ENCODE measurements around the gene IPCEF1.

IPCEF1 gene

GRCh38 chr6:154356690-154357089, at the start of gene IPCEF1:
Gene IPCEF1, minus strand, starts transcription at chr6:154356803. Its CDS starts 90,856 bp downstream, at chr6:154265947.
- no peak for DNase-seq (ENCODE audit: low read depth in 2 of 2)

GRCh38 chr6:154406301-154406700, 49.7 kb upstream of the IPCEF1 start:
- no peak for DNase-seq (ENCODE audit: low read depth in 2 of 2)

- DNase-seq (ENCODE audit: low read depth in 2 of 2), result no peak
These were observed 48.3 kb upstream of the IPCEF1 start for GRCh38 chr6:154404791-154405400.

GRCh38 chr6:154403788-154404187, 47.2 kb upstream of the IPCEF1 start:
- no peak for DNase-seq (ENCODE audit: low read depth in 2 of 2)

- DNase-seq (ENCODE audit: low read depth in 2 of 2), result no peak
These were observed 45.6 kb upstream of the IPCEF1 start for GRCh38 chr6:154402081-154402780.

- no peak for DNase-seq (ENCODE audit: low read depth in 2 of 2)
These were observed 42.5 kb upstream of the IPCEF1 start for GRCh38 chr6:154399097-154399496.

GRCh38 chr6:154397491-154398195, 41.0 kb upstream of the IPCEF1 start:
- no peak for DNase-seq (ENCODE audit: low read depth in 2 of 2)

- DNase-seq (ENCODE audit: low read depth in 2 of 2), result no peak
These were observed 39.3 kb upstream of the IPCEF1 start for GRCh38 chr6:154395878-154396277.

GRCh38 chr6:154395316-154395715, 38.7 kb upstream of the IPCEF1 start:
- no peak for DNase-seq (ENCODE audit: low read depth in 2 of 2)

- no peak for DNase-seq (ENCODE audit: low read depth in 2 of 2)
These were observed 38.0 kb upstream of the IPCEF1 start for GRCh38 chr6:154394571-154394970.

- no peak for DNase-seq (ENCODE audit: low read depth in 2 of 2)
These were observed 33.4 kb upstream of the IPCEF1 start for GRCh38 chr6:154390034-154390433.

GRCh38 chr6:154388803-154389202, 32.2 kb upstream of the IPCEF1 start:
- no peak for DNase-seq (ENCODE audit: low read depth in 2 of 2)

- no peak for DNase-seq (ENCODE audit: low read depth in 2 of 2)
These were observed 30.5 kb upstream of the IPCEF1 start for GRCh38 chr6:154386848-154387717.

- DNase-seq (ENCODE audit: low read depth in 2 of 2), result no peak
These were observed 27.6 kb upstream of the IPCEF1 start for GRCh38 chr6:154384191-154384590.

- DNase-seq (ENCODE audit: low read depth in 2 of 2), result no peak
These were observed 26.7 kb upstream of the IPCEF1 start for GRCh38 chr6:154383273-154383672.

- no peak for DNase-seq (ENCODE audit: low read depth in 2 of 2)
These were observed 26.1 kb upstream of the IPCEF1 start for GRCh38 chr6:154382740-154383139.

GRCh38 chr6:154381548-154381947, 24.9 kb upstream of the IPCEF1 start:
- DNase-seq (ENCODE audit: low read depth in 2 of 2), result no peak

GRCh38 chr6:154380741-154381140, 24.1 kb upstream of the IPCEF1 start:
- DNase-seq (ENCODE audit: low read depth in 2 of 2), result no peak

- no peak for DNase-seq (ENCODE audit: low read depth in 2 of 2)
These were observed 23.0 kb upstream of the IPCEF1 start for GRCh38 chr6:154379585-154379984.

GRCh38 chr6:154378518-154378917, 21.9 kb upstream of the IPCEF1 start:
- no peak for DNase-seq (ENCODE audit: low read depth in 2 of 2)

- DNase-seq (ENCODE audit: low read depth in 2 of 2), result no peak
These were observed 21.1 kb upstream of the IPCEF1 start for GRCh38 chr6:154377726-154378125.

GRCh38 chr6:154373971-154374370, 17.4 kb upstream of the IPCEF1 start:
- no peak for DNase-seq (ENCODE audit: low read depth in 2 of 2)
